ENCODE data around the gene ANTXR1.

ANTXR1 gene

GRCh38 chr2:69291721-69292120 lies 278.7 kb downstream of the ANTXR1 start:
- no peak for DNase-seq

GRCh38 chr2:69292256-69292655 lies 279.3 kb downstream of the ANTXR1 start:
- DNase-seq = no peak

DNA sequence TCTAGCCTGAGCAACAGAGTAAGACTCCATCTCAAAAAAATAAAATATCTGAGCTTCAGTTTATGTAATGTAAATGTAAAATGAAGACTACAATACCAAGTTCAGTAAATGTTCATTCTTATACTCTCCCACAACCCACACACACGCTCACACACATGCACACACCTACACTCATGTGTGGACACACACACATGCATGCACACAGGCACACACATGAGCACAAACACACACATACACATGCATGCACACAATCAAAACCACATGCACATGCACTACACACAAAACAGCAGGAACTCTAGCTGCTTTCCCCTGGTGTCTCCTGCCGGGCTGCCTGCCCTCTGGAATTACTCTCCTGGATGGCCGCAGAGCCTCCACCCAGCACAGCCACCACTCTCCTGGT lies 283.4 kb downstream of the ANTXR1 start:
- DNase-seq = no peak

- DNase-seq = no peak
Measured at GRCh38 chr2:69297216-69297615, 284.2 kb downstream of the ANTXR1 start.

- no peak for DNase-seq
Measured at GRCh38 chr2:69298261-69298660, 285.3 kb downstream of the ANTXR1 start.

- no peak for DNase-seq
Measured at GRCh38 chr2:69298862-69299261, 285.9 kb downstream of the ANTXR1 start.

All from AML-193 (cell line).